Mesenchymal stem cell (in vitro differentiated cells and primary cell): ENCODE measurements around the gene PKLR.
"Not testable (repeated sequence)": the region's sequence is repeated elsewhere in the genome, so short reads cannot be mapped to it uniquely, and the experiment has no call there.

ENCODE experiments used
- DNase-seq: peaks from one replicate; pipeline ENCODE4 v3.0.0-alpha.2; 2013
- H2AFZ ChIP-seq: one replicate; pipeline ENCODE4 v1.6.1; 2013; ENCODE audit warnings: low read depth, mild to moderate bottlenecking, control low read depth, inconsistent platforms, low read length, moderate library complexity
- H2AK5ac ChIP-seq: 2 replicates; pipeline ENCODE4 v1.6.1; 2013; ENCODE audit warnings: low read length, moderate library complexity, mild to moderate bottlenecking, inconsistent platforms; ENCODE audit not compliant: severe bottlenecking
- H2BK120ac ChIP-seq: one replicate; pipeline ENCODE4 v1.6.1; 2013; ENCODE audit warnings: low read depth, mild to moderate bottlenecking, inconsistent platforms, low read length, moderate library complexity
- H2BK12ac ChIP-seq, 2 experiments: one replicate each; pipeline ENCODE4 v1.6.1; 2013; ENCODE audit warnings: inconsistent platforms in 2 of 2, low read length in 2 of 2, mild to moderate bottlenecking in 2 of 2, moderate library complexity in 2 of 2, control low read depth in 1 of 2
- H2BK15ac ChIP-seq: one replicate; pipeline ENCODE4 v1.6.1; 2013; ENCODE audit warnings: mild to moderate bottlenecking, low read depth, inconsistent platforms; ENCODE audit not compliant: poor library complexity, severe bottlenecking
- H2BK5ac ChIP-seq: 2 replicates; pipeline ENCODE4 v1.6.1; 2013; ENCODE audit warnings: low read depth, mild to moderate bottlenecking, low read length, control low read depth, inconsistent platforms; ENCODE audit not compliant: poor library complexity, severe bottlenecking
- H3K14ac ChIP-seq, 2 experiments: one replicate each; pipeline ENCODE4 v1.6.1; 2013; ENCODE audit warnings: inconsistent platforms in 2 of 2, low read length in 2 of 2, control low read depth in 1 of 2, mild to moderate bottlenecking in 1 of 2, moderate library complexity in 1 of 2
- H3K18ac ChIP-seq, 2 experiments: one replicate each; pipeline ENCODE4 v1.6.1; 2013; ENCODE audit warnings: inconsistent platforms in 2 of 2, low read length in 2 of 2, control low read depth in 1 of 2, low read depth in 1 of 2, mild to moderate bottlenecking in 1 of 2
- H3K23ac ChIP-seq, 2 experiments: one replicate each; pipeline ENCODE4 v1.6.1; 2013; ENCODE audit warnings: inconsistent platforms in 2 of 2, low read length in 2 of 2, mild to moderate bottlenecking in 2 of 2, moderate library complexity in 2 of 2, control low read depth in 1 of 2
- H3K27ac ChIP-seq: 2 replicates; pipeline ENCODE4 v1.5.1; 2013; ENCODE audit warnings: mild to moderate bottlenecking, moderate library complexity, low read length, control low read depth, inconsistent platforms; ENCODE audit not compliant: poor library complexity, severe bottlenecking
- H3K27me3 ChIP-seq, 2 experiments: 2 replicates each; pipeline versions ENCODE4 v1.6.1 to v1.7.0; 2013; ENCODE audit warnings: low read length in 2 of 2, mild to moderate bottlenecking in 2 of 2, moderate library complexity in 2 of 2, control low read depth in 1 of 2, inconsistent platforms in 1 of 2; ENCODE audit not compliant: control insufficient read depth in 1 of 2, insufficient read depth in 1 of 2
- H3K36me3 ChIP-seq, 2 experiments: 2 replicates each; pipeline versions ENCODE4 v1.6.1 to v1.7.0; 2013; ENCODE audit warnings: low read length in 2 of 2, control low read depth in 1 of 2, inconsistent platforms in 1 of 2, low read depth in 1 of 2, mild to moderate bottlenecking in 1 of 2; ENCODE audit not compliant: insufficient read depth in 2 of 2, control insufficient read depth in 1 of 2
- H3K4ac ChIP-seq, 2 experiments: one replicate each; pipeline ENCODE4 v1.6.1; 2013; ENCODE audit warnings: inconsistent platforms in 2 of 2, low read length in 2 of 2, mild to moderate bottlenecking in 2 of 2, moderate library complexity in 2 of 2, control low read depth in 1 of 2, low read depth in 1 of 2
- H3K4me1 ChIP-seq: 2 replicates; pipeline ENCODE4 v1.6.1; 2013; ENCODE audit warnings: low read depth, low read length, control low read depth; ENCODE audit not compliant: control insufficient read depth, insufficient read depth
- H3K4me2 ChIP-seq: 2 replicates; pipeline ENCODE4 v1.6.1; 2013; ENCODE audit warnings: low read length, mild to moderate bottlenecking, inconsistent platforms; ENCODE audit not compliant: poor library complexity, severe bottlenecking
- H3K4me3 ChIP-seq, 2 experiments: 2 replicates each; pipeline versions ENCODE4 v1.5.1 to v1.7.0; 2013; ENCODE audit warnings: low read length in 2 of 2, mild to moderate bottlenecking in 2 of 2, control low read depth in 1 of 2, low read depth in 1 of 2; ENCODE audit not compliant: insufficient read depth in 1 of 2
- H3K79me1 ChIP-seq: replicated peaks from 2 replicates; pipeline ENCODE4 v1.6.1; 2013; ENCODE audit warnings: mild to moderate bottlenecking, control low read depth, low read length, inconsistent platforms; ENCODE audit not compliant: poor library complexity, severe bottlenecking
- H3K9ac ChIP-seq: 2 replicates; pipeline ENCODE4 v1.7.0; 2013; ENCODE audit warnings: mild to moderate bottlenecking, low read length, moderate library complexity
- H3K9me3 ChIP-seq: 2 replicates; pipeline ENCODE4 v1.7.0; 2013; ENCODE audit warnings: mild to moderate bottlenecking, low read length; ENCODE audit not compliant: control insufficient read depth
- H4K8ac ChIP-seq: one replicate; pipeline ENCODE4 v1.6.1; 2013; ENCODE audit warnings: inconsistent platforms, mild to moderate bottlenecking, low read length, moderate library complexity
- H4K91ac ChIP-seq: one replicate; pipeline ENCODE4 v1.6.1; 2013; ENCODE audit warnings: mild to moderate bottlenecking, low read length, inconsistent platforms
- WGBS: methylation state at CpG from one replicate; pipeline ENCODE4 v1.1.7; 2013; ENCODE audit warnings: mixed read lengths; 5-methylcytosine and 5-hydroxymethylcytosine counted together

PKLR gene

DNA sequence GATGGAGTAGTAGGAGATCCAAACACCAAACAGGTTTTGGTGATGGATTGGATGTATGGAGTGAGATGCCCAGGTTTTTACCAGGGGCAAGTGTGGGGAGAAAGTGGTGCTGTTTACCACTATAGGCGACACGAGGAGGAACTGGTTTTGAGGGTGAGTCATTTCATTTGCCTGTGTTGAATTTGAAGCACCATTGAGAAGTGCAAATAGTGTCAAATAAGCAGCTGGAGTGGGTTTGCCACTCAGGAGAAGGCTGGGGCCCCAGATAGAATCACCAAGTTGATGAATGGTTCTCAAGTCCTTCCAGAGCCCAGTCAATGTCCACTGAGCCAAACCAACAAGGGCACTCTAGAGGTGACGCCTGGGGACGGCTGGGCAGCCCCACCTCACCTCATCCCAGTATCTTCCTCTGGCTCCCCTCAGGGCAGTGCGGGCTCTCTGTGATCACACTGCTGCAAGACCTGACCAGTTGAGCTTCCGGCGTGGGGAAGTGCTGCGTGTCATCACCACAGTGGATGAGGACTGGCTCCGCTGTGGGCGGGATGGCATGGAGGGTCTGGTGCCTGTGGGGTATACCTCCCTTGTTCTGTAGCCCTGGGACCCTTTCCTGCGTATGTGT is 28.9 kb upstream of the PKLR start:
- H3K27ac ChIP-seq = no peak overlapping the region
- no peak overlapping the region for H3K4me3 ChIP-seq
- no peak overlapping the region for H3K18ac ChIP-seq
- no peak overlapping the region for H2BK15ac ChIP-seq
- no peak overlapping the region for H2AK5ac ChIP-seq
- H2BK12ac ChIP-seq = no peak overlapping the region
- no peak for DNase-seq
- H4K8ac ChIP-seq = no peak overlapping the region
- H3K4me2 ChIP-seq = no peak overlapping the region
- H3K4me1 ChIP-seq = peaks cover 15% of the 10 kb centered on the region
- H2AFZ ChIP-seq = no peak overlapping the region
- no peak overlapping the region for H3K14ac ChIP-seq
- no peak overlapping the region for H3K9ac ChIP-seq
- no peaks in the 10 kb centered on the region for H3K27me3 ChIP-seq
- no peaks in the 10 kb centered on the region for H3K9me3 ChIP-seq
- no peak overlapping the region for H2BK120ac ChIP-seq
- peaks cover 20% of the 10 kb centered on the region for H3K79me1 ChIP-seq
- H4K91ac ChIP-seq = no peak overlapping the region
- WGBS = 94% methylated on average over 11 of the region's 11 CpGs
- H3K4ac ChIP-seq = no peak overlapping the region
- no peak overlapping the region for H2BK5ac ChIP-seq
- H3K23ac ChIP-seq = no peak overlapping the region
- peaks cover 52 to 60% of the 10 kb centered on the region in 2 experiments for H3K36me3 ChIP-seq

DNA sequence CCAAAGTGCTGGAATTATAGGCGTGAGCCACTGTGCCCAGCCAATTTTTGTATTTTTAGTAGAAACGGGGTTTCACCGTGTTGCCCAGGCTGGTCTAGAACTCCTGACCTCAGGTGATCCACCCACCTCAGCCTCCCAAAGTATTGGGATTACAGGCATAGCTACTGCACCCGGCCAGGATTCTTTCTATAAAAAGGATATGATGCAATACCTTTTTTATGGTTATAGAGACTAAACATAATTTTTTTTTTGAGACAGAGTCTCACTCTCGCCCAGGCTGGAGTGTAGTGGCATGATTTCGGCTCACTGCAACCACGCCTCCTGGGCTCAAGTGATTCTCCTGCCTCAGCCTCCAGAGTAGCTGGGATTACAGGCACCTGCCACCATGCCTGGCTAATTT is 27.6 kb upstream of the PKLR start:
- not testable (repeated sequence) for H3K9me3 ChIP-seq, H2BK15ac ChIP-seq, H3K23ac ChIP-seq, H3K4me2 ChIP-seq, H3K4me3 ChIP-seq, H3K9ac ChIP-seq, H2AFZ ChIP-seq, H3K14ac ChIP-seq, H3K4ac ChIP-seq, H2AK5ac ChIP-seq, H2BK120ac ChIP-seq, H3K27me3 ChIP-seq, H2BK12ac ChIP-seq, H4K8ac ChIP-seq, H3K18ac ChIP-seq, H4K91ac ChIP-seq, H3K27ac ChIP-seq, DNase-seq, H2BK5ac ChIP-seq
- Histone ChIP-seq H3K79me1 (peaks cover 18% of the 10 kb centered on the region), H3K36me3 (peaks cover 42 to 53% of the 10 kb centered on the region in 2 experiments), H3K4me1 (peaks cover 15% of the 10 kb centered on the region)
- 96% methylated on average over 6 of the region's 7 CpGs for WGBS

- H3K4me2 ChIP-seq = no peak overlapping the region
- H3K4me1 ChIP-seq = peaks cover 15% of the 10 kb centered on the region
- no peak overlapping the region for H3K14ac ChIP-seq
- H2BK120ac ChIP-seq = no peak overlapping the region
- no peak overlapping the region for H2AK5ac ChIP-seq
- no peak overlapping the region for H3K4ac ChIP-seq
- no peak overlapping the region for H2AFZ ChIP-seq
- no peak overlapping the region for H3K18ac ChIP-seq
- H3K9me3 ChIP-seq = no peaks in the 10 kb centered on the region
- H3K79me1 ChIP-seq = peaks cover 18% of the 10 kb centered on the region
- no peak overlapping the region for H2BK15ac ChIP-seq
- H3K36me3 ChIP-seq = peaks cover 38 to 53% of the 10 kb centered on the region in 2 experiments
- no peak overlapping the region for H2BK12ac ChIP-seq
- no peak for DNase-seq
- H2BK5ac ChIP-seq = no peak overlapping the region
- H4K91ac ChIP-seq = no peak overlapping the region
- H3K9ac ChIP-seq = no peak overlapping the region
- no peak overlapping the region for H3K4me3 ChIP-seq
- no peak overlapping the region for H3K27ac ChIP-seq
- H3K23ac ChIP-seq = no peak overlapping the region
- 97% methylated on average over 4 of the region's 4 CpGs for WGBS
- no peaks in the 10 kb centered on the region for H3K27me3 ChIP-seq
- no peak overlapping the region for H4K8ac ChIP-seq
Observed at GRCh38 chr1:155327981-155328380, 26.7 kb upstream of the PKLR start.

DNA sequence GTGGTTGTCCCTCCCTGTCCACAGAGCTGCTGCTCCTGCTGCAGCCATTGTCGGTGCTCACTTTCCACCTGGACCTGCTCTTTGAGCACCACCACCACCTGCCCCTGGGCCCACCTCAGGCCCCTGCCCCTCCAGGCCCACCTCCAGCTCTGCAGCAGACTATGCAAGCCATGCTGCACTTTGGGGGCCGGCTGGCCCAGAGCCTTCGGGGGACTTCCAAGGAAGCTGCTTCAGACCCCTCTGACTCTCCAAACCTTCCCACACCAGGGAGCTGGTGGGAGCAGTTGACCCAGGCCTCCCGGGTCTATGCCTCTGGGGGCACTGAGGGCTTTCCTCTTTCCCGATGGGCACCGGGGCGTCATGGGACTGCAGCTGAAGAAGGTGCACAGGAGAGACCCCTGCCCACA is 25.4 kb upstream of the PKLR start:
- Histone ChIP-seq H3K14ac (no peak overlapping the region), H3K4me1 (peaks cover 21% of the 10 kb centered on the region), H3K9me3 (no peaks in the 10 kb centered on the region), H3K79me1 (peaks cover 23% of the 10 kb centered on the region), H3K27ac (no peak overlapping the region), H4K8ac (peak overlapping the region; percentile 46), H3K9ac (peak overlapping the region; percentile 94), H2AFZ (no peak overlapping the region), H3K4ac (no peak overlapping the region), H3K4me3 (no peak overlapping the region), H3K27me3 (no peaks in the 10 kb centered on the region), H3K23ac (no peak overlapping the region), H3K18ac (no peak overlapping the region), H3K4me2 (no peak overlapping the region), H4K91ac (no peak overlapping the region), H2BK12ac (no peak overlapping the region), H3K36me3 (peaks cover 42 to 53% of the 10 kb centered on the region in 2 experiments), H2AK5ac (no peak overlapping the region), H2BK15ac (no peak overlapping the region), H2BK120ac (no peak overlapping the region), H2BK5ac (no peak overlapping the region)
- 97% methylated on average over 7 of the region's 7 CpGs for WGBS
- no peak for DNase-seq
